Measurements from ENCODE around the gene KASH5.
"Not testable (repeated sequence)": the region's sequence is repeated elsewhere in the genome, so short reads cannot be mapped to it uniquely, and the experiment has no call there.

Gene KASH5

GRCh38 chr19:49362048-49362928 lies 25.8 kb upstream of the KASH5 start, which contains the start of gene TEAD2:
Gene TEAD2 (minus strand): TSS chr19:49362416. CDS start chr19:49360075, 2,341 bp downstream.
- DNase-seq = peak; percentile 72

GRCh38 chr19:49362929-49363267 lies 25.2 kb upstream of the KASH5 start:
- DNase-seq = peak; percentile 42

GRCh38 chr19:49363268-49364082 lies 24.6 kb upstream of the KASH5 start, which contains the start of gene DKKL1:
Gene DKKL1 (plus strand): TSS chr19:49363877. CDS start chr19:49363999, 122 bp downstream.
- peak; percentile 99 for DNase-seq

GRCh38 chr19:49364083-49364737 lies 23.8 kb upstream of the KASH5 start:
- DNase-seq = no peak

- DNase-seq = no peak
Observed at GRCh38 chr19:49366110-49366509, 21.9 kb upstream of the KASH5 start.

GRCh38 chr19:49368711-49369358 lies 19.2 kb upstream of the KASH5 start:
- DNase-seq = no peak

GRCh38 chr19:49371184-49371583 lies 16.9 kb upstream of the KASH5 start:
- no peak for DNase-seq

- not testable (repeated sequence) for DNase-seq
Observed at GRCh38 chr19:49373174-49373573, 14.9 kb upstream of the KASH5 start.

GRCh38 chr19:49374665-49375434 lies 13.2 kb upstream of the KASH5 start:
- DNase-seq = no peak

GRCh38 chr19:49378512-49378911 lies 9.5 kb upstream of the KASH5 start:
- DNase-seq = no peak

GRCh38 chr19:49380391-49380790 lies 7.7 kb upstream of the KASH5 start:
- no peak for DNase-seq

- DNase-seq = no peak
Observed at GRCh38 chr19:49382639-49383038, 5.4 kb upstream of the KASH5 start.

- DNase-seq = no peak
Observed at GRCh38 chr19:49383599-49383998, 4.5 kb upstream of the KASH5 start.

GRCh38 chr19:49389406-49389805 lies 1.4 kb downstream of the KASH5 start:
- no peak for DNase-seq

- no peak for DNase-seq
Observed at GRCh38 chr19:49390131-49390928, 2.3 kb downstream of the KASH5 start.

- DNase-seq = no peak
Observed at GRCh38 chr19:49390929-49391359, 2.9 kb downstream of the KASH5 start.

GRCh38 chr19:49391581-49392399 lies 3.7 kb downstream of the KASH5 start:
- DNase-seq = peak; percentile 64

- no peak for DNase-seq
Observed at GRCh38 chr19:49393881-49394280, 5.8 kb downstream of the KASH5 start.

GRCh38 chr19:49395581-49396407 lies 7.7 kb downstream of the KASH5 start:
- no peak for DNase-seq
